HG02759 (cell line): ENCODE measurements around the gene ACP6.
"Not testable (repeated sequence)": the region's sequence is repeated elsewhere in the genome, so short reads cannot be mapped to it uniquely, and the experiment has no call there.

Experiments
- ATAC-seq: cut with Tn5 transposase; IDR thresholded peaks from one replicate; pipeline ENCODE4 v1.9.1; 2021; ENCODE audit warnings: mild to moderate bottlenecking, moderate library complexity; ENCODE audit not compliant: unreplicated experiment

Gene ACP6

GRCh38 chr1:147670319-147671001, at the start of gene ACP6:
ACP6 (minus strand) TSS chr1:147670524; CDS start chr1:147670048, 476 bp downstream.
- peak; percentile 98 for ATAC-seq

GRCh38 chr1:147719711-147720225, 49.4 kb upstream of the ACP6 start:
- ATAC-seq, result no peak

- ATAC-seq, result no peak
Observed at GRCh38 chr1:147719029-147719698, 48.8 kb upstream of the ACP6 start.

GRCh38 chr1:147717706-147718097, 47.4 kb upstream of the ACP6 start:
- ATAC-seq, result no peak

GRCh38 chr1:147717051-147717705, 46.9 kb upstream of the ACP6 start:
- no peak for ATAC-seq

GRCh38 chr1:147712605-147713004, 42.3 kb upstream of the ACP6 start:
- ATAC-seq, result no peak

- ATAC-seq, result no peak
Observed at GRCh38 chr1:147700042-147701006, 30.0 kb upstream of the ACP6 start.

GRCh38 chr1:147699686-147700041, 29.3 kb upstream of the ACP6 start:
- no peak for ATAC-seq

- no peak for ATAC-seq
Observed at GRCh38 chr1:147683163-147683763, 12.9 kb upstream of the ACP6 start.

- ATAC-seq, result not testable (repeated sequence)
Observed at GRCh38 chr1:147680608-147681235, 10.4 kb upstream of the ACP6 start.

- not testable (repeated sequence) for ATAC-seq
Observed at GRCh38 chr1:147677681-147678080, 7.4 kb upstream of the ACP6 start.

- ATAC-seq, result no peak
Observed at GRCh38 chr1:147676311-147677085, 6.2 kb upstream of the ACP6 start.

- no peak for ATAC-seq
Observed at GRCh38 chr1:147673816-147674215, 3.5 kb upstream of the ACP6 start.

GRCh38 chr1:147673406-147673805, 3.1 kb upstream of the ACP6 start:
- no peak for ATAC-seq

GRCh38 chr1:147669469-147670318, 630 bp downstream of the ACP6 start:
- peak; percentile 39 for ATAC-seq

GRCh38 chr1:147665521-147665920, 4.8 kb downstream of the ACP6 start:
- no peak for ATAC-seq

- no peak for ATAC-seq
Observed at GRCh38 chr1:147664206-147664605, 6.1 kb downstream of the ACP6 start.

- ATAC-seq, result no peak
Observed at GRCh38 chr1:147654511-147654910, 15.8 kb downstream of the ACP6 start.
